LNCAP (cell line): Measurements from ENCODE around the gene NARF.

Source experiments
- CTCF ChIP-seq: fragments of 450-650 bp; IDR thresholded peaks from 2 replicates; pipeline ENCODE4 v1.5.1; 2017; ENCODE audit warnings: mild to moderate bottlenecking

The NARF gene

DNA sequence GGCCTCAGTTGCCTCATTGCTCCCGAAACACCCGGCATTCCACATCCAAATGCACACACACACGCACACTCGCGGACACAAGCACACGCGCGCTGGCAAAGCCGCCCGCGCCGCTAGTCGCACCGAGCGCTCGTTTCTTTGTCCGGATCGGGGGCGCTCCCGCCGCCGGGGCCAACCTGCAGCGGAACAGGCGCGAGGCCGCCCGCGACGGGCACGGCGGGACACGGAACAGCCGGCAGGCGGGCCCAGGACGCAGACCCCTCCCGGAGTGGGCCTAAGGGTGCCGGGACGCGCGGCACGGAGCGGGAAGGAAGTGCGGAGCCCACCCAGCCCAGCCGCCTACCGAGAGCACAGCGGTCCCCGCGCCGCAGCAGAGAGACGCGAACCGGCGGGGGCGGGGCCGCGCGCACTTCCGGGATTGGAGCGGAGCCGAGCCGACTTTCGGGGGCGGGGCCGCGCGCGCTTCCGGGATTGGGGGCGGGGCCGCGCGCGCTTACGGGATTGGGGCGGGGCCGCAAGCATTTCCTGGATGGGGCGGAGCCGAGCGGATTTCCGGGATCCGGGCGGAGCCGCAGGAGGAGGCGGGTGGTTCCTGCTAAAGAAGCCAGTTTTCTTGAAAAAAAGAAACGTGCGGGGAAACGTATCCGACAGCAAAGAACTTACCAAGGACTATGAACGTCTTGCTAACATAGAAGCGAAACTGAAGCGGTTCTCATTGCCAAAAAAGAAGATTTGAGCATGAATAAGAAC is 8.0 kb upstream of the NARF start, which contains the start of gene CYBC1:
CYBC1 (minus strand) TSS at position 396 of the 750 bp plus-strand sequence. CDS start 1,498 bp downstream, outside the sequence.
- no peak for TF ChIP-seq CTCF

DNA sequence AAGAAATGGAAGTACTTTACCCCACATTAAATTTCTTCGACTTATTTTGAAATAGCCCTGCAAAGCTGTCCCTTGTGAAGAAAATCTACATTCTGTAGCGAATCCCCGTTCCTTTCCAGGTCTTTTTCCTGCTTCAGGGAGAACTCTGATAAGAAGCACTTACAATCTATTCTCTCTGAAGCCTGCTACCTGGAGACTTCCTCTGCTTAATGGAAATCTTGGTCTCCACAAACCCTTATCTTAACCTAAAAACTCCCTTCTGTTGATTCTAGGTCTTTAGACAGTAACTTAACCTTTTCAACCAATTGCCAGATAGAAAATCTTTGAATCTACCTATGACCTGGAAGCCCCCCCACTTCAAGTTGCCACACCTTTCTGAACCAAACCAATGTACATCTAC is 6.4 kb upstream of the NARF start:
- TF ChIP-seq CTCF = no peak

DNA sequence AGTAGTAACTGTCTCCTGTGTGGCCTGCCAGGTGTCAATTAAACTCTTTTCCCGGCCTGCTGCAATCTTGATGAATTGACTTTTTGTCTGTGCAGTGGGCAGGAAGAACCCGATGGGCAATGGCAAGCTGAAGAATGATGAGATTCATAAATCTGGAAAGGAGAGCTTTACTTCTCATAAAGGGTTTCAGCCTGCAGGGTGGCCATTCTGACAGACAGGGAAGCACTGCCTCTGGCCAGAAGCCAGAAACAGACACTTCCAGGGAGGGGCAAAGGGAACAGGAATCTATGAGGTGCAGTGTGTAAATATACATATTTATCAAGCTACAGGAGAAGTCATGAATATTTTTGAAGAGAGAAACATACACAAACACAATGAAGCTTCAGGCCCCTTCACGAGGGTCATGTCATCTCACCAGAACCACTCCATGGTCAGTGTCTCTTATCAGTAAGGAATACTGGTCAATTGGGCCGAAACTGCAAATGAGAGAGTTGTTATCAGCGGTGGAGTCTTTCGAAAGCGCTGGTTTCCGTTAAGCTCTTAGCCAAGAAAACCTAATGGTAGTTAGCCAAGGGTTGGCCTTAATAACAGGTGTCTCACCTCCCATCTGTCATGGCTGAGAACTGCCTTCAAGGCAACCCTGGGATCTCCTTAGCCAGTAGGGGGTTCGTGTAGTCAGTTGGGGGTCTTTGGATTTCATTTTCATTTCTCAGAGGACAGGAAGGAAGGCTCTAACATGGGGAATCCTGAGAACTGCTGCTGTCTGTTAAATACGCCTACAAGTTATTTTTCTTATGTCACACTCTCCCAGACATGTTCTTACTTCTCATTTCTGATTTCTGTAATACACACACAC is 1.2 kb upstream of the NARF start:
- TF ChIP-seq CTCF = no peak

DNA sequence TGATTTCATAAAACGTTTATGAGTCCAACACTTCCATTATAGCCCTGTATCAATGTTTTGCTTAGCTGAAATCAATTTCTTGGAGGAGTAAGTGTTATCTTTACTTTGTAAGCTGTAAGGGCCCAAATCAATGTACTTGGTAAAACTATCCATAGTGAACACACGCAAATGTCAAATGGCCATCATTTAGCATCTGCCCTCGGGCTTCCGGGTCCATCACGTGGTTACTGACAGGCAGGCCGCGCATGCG is 687 bp upstream of the NARF start:
- TF ChIP-seq CTCF = no peak

DNA sequence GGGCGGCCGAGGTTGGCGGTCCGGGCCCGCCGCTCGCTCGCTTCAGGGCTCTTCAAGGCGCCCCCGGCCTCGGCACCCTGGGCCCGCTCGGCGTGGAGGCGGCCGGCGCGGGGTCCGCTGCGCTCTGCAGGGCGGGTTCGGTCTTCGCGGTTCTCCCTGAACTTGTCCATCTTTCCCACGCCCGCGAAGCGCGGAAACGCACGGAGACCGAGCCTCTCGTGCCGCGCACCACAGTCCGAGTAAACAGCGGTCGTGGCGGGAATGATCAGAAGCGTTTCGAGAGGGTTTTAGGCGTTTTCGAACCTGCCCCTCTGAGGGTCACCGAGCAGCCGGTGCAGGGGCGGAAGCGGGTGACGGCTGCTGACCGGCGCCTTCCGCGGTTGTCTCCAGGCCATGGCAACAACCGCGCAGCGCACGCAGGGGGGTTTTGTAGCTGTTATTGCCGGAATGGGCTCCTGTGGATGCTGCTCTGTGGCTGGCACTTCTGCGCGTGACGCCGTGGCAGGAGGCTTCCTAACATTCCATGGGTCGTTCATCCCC is 414 bp downstream of the NARF start:
- TF ChIP-seq CTCF = no peak

DNA sequence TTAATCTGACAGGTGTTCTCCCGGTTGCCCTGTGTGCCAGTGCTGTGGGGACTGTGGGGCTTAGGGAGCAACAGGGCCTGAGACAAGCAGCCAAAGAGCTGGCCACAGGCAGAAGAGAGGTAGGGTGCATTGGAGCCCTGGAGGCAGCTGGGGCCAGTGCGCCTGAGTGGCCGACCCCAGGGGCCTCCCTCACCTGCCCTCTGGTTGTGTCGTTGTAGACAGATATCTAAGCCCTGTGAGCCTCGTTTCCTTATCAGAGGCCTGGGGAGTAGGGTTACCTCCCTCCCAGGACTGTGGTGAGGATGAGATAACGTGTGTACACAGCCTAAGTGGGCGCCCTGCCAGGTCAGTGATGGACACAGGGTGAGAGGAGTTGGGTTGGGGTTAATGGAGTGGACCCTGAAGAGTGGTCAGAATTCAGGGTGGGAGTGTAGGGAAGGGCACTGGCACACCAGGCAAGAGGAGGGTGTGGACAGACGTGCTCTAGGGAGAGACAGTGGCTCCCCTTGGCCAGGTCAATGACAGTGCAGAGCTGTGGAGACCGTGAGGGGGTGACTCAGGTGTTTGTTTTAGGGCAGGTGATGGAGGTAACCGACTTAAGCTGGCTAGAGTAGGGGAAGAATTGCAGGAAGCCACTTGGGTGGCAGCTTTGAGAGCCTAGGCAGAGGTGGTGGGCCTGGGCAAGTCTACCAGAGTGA is 3.4 kb downstream of the NARF start:
- TF ChIP-seq CTCF = no peak

- TF ChIP-seq CTCF = no peak
These were observed 4.8 kb downstream of the NARF start for GRCh38 chr17:82463391-82463790.
